T-helper 17 cell (primary cell): Measurements from ENCODE around the gene BCAR3. TPM values are rescaled to one million over a fixed set of nuclear protein-coding genes. Genes with fewer than 3 reads are reported as not detected.
"Not testable (repeated sequence)": the region's sequence is repeated elsewhere in the genome, so short reads cannot be mapped to it uniquely, and the experiment has no call there.

Source experiments
- ATAC-seq: fragments of 150-1000 bp; cut with Tn5 transposase; 2 replicates; pipeline ENCODE4 v1.10.0; 2021; ENCODE audit warnings: mild to moderate bottlenecking, moderate library complexity
- DNase-seq, 3 donors: peaks; one replicate each; pipeline versions ENCODE4 v3.0.0 to v3.0.0-alpha.2; 2020 to 2021
- H3K9me3 ChIP-seq: one replicate; pipeline ENCODE4 v1.7.0; 2013; ENCODE audit warnings: low read length, mild to moderate bottlenecking; ENCODE audit not compliant: control insufficient read depth, poor library complexity, severe bottlenecking
- H3K27ac Mint-ChIP-seq: one replicate; pipeline ENCODE4 v1.8.0; 2022; ENCODE audit warnings: mild to moderate bottlenecking, moderate library complexity, mixed read lengths
- H3K27me3 Mint-ChIP-seq: one replicate; pipeline ENCODE4 v1.8.0; 2022; ENCODE audit warnings: mixed read lengths
- H3K36me3 Mint-ChIP-seq: one replicate; pipeline ENCODE4 v1.8.0; 2022; ENCODE audit warnings: low read depth, mixed read lengths
- H3K4me1 Mint-ChIP-seq: one replicate; pipeline ENCODE4 v1.8.0; 2022; ENCODE audit warnings: mild to moderate bottlenecking, mixed read lengths
- H3K4me3 Mint-ChIP-seq: one replicate; pipeline ENCODE4 v1.8.0; 2022; ENCODE audit warnings: mild to moderate bottlenecking, moderate library complexity, mixed read lengths
- total RNA-seq, 4 donors: library from RNA in 2 of 4; stranded (reverse) in 2 of 4; gene quantifications; one replicate each; pipeline ENCODE4 v1.2.3 and lab custom pipeline; 2022 to 2026

The BCAR3 gene
- total RNA-seq, 2 donors from 2014 or later: 0.87 to 1.0 TPM

- H3K27ac Mint-ChIP-seq: no peak overlapping the region
- H3K4me1 Mint-ChIP-seq: no peaks in the 10 kb centered on the region
- ATAC-seq: no peak
- no peaks in the 10 kb centered on the region for H3K9me3 ChIP-seq
- DNase-seq: no peak
- H3K27me3 Mint-ChIP-seq: peaks cover 4% of the 10 kb centered on the region
- peaks cover 5% of the 10 kb centered on the region for H3K36me3 Mint-ChIP-seq
- no peak overlapping the region for H3K4me3 Mint-ChIP-seq
Measured at GRCh38 chr1:93651695-93652094, 29.9 kb downstream of the BCAR3 start.

DNA sequence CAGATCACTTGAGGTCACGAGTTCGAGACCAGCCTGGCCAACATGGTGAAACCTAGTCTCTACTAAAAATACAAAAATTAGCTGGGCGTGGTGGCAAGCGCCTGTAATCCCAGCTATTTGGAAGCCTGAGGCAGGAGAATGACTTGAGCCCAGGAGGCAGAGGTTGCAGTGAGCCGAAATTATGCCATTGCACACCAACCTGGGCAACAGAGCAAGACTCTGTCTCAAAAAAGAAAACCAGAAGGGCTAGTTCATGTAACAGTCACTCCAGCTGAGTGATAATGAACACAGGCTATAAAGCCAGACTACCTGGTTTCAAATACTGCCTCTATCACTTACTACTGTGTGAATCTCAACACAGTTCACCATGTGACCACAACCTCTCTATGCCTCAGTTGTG lies 31.5 kb downstream of the BCAR3 start:
- DNase-seq, ATAC-seq, H3K4me1 Mint-ChIP-seq, H3K36me3 Mint-ChIP-seq, H3K9me3 ChIP-seq, H3K4me3 Mint-ChIP-seq, H3K27ac Mint-ChIP-seq, H3K27me3 Mint-ChIP-seq: not testable (repeated sequence)

DNA sequence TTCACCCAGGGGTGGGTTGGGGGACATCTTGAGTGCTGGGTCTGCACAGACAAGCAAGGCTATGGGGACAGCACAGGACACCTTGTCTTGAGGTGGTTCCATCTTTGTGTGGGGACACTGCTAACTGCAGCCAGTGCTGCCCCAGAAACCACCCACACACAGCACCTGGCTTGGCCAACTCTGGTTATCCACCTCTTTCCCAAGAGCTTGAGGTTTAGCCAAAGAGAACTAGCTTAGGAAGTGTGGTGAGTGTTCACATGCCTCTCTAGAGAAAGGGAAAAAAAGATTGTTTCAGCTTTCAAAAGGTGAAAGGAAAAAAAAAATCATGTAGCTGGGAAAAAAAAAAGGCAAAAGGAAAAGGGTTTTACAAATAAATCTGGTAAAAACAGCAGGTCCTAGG lies 32.4 kb downstream of the BCAR3 start:
- Mint-ChIP-seq H3K4me3 (no peak overlapping the region), H3K4me1 (peaks cover under 1% of the 10 kb centered on the region), H3K36me3 (peaks cover 2% of the 10 kb centered on the region), H3K27me3 (peaks cover 4% of the 10 kb centered on the region), H3K27ac (no peak overlapping the region)
- no peaks in the 10 kb centered on the region for H3K9me3 ChIP-seq
- DNase-seq (no peak), ATAC-seq (no peak)

DNA sequence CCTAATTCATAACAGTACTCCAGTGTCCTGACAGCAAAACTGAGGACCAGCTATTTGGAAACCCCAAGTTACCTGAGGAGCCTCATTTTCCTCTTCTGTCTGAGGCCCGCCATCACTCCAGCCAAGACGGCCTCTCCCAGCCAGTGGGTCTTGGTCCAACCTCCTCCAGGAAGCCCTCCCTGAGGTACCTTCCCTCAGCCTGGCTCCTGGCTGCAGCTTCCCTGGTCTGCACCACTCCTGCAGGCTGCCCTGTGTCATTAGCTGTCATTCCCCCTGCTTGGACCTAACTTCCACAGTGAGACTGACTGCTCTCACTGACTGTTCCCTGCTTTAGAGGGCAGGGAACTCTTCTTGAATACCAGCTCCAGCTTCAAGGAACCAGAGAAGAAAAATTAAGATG lies 33.0 kb downstream of the BCAR3 start:
- H3K4me3 Mint-ChIP-seq: no peak overlapping the region
- H3K9me3 ChIP-seq: no peaks in the 10 kb centered on the region
- DNase-seq: no peak
- H3K4me1 Mint-ChIP-seq: peaks cover 4% of the 10 kb centered on the region
- H3K27me3 Mint-ChIP-seq: peaks cover 4% of the 10 kb centered on the region
- no peak for ATAC-seq
- no peak overlapping the region for H3K27ac Mint-ChIP-seq
- no peaks in the 10 kb centered on the region for H3K36me3 Mint-ChIP-seq

DNA sequence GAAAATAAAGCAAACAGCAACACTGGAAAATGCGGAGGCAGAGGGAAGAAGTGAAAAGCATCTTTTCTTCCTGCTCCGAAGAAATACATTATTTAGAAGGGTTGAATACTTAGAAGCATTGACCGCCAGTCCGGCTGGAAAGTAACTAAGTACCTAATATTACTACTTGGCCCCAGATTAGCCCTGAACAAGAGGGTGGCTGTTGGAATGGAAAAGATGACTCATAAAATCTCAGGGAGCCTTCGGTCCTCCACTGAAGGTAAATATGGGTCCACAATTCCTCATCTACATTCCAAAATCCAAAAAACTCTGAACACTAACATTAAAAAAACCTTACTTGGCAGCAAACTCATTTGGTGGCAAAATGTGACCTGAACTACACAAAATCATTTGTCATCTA lies 40.1 kb downstream of the BCAR3 start:
- no peak for DNase-seq
- Mint-ChIP-seq H3K36me3 (no peaks in the 10 kb centered on the region), H3K4me1 (peaks cover 7% of the 10 kb centered on the region), H3K4me3 (no peak overlapping the region), H3K27ac (no peak overlapping the region), H3K27me3 (no peaks in the 10 kb centered on the region)
- no peak for ATAC-seq
- no peaks in the 10 kb centered on the region for H3K9me3 ChIP-seq

DNA sequence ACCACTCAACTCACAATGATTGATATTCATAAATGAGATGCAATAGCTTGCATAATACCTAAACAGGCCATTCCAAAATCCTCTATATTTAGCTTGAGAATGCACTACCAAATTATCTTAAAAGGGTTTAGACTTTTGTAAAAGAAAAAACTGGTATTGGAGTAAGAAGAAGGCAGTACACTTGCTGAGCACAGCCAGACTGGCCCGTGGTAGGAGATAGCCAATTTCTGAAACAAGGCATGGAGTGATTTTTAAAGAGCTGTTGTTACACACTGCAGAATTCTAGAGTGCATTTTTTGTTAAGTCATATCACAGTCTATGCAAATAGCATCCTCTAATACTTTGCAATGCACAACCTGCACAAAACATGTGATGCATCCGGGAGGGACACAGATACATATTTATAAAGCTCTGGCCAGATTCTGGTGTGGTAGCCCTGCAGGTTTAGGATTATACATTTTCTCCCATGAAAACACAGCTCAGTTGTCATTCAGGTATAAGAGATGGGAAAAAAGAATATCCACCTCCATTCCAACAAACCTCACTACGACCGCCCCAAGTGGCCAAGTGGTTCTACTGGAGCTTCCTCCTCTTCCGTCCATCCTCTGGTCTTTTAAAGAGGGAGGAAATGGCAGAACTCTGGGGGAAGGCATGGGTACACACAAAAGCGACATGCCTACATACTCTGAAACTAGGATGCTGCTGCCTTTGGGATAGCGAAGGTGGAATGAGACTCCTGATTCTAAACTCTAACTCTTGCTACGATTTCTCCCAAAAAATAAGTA lies 40.8 kb downstream of the BCAR3 start:
- DNase-seq: no peak
- no peaks in the 10 kb centered on the region for H3K9me3 ChIP-seq

GRCh38 chr1:93638981-93639380 lies 42.7 kb downstream of the BCAR3 start:
- Mint-ChIP-seq H3K27me3 (no peaks in the 10 kb centered on the region), H3K4me3 (no peak overlapping the region), H3K27ac (no peak overlapping the region), H3K4me1 (peaks cover 4% of the 10 kb centered on the region), H3K36me3 (no peaks in the 10 kb centered on the region)
- ATAC-seq (no peak), DNase-seq (no peak)
- H3K9me3 ChIP-seq: no peaks in the 10 kb centered on the region

More for the DNA sequence above, 40.8 kb downstream of the BCAR3 start:
- Mint-ChIP-seq H3K4me3 (no peak overlapping the region), H3K27ac (no peak overlapping the region), H3K36me3 (no peaks in the 10 kb centered on the region), H3K27me3 (no peaks in the 10 kb centered on the region), H3K4me1 (peaks cover 7% of the 10 kb centered on the region)
- no peak for ATAC-seq

GRCh38 chr1:93638307-93638847 lies 43.3 kb downstream of the BCAR3 start:
- no peaks in the 10 kb centered on the region for H3K9me3 ChIP-seq
- ATAC-seq (no peak), DNase-seq (no peak)
- no peak overlapping the region for H3K27ac Mint-ChIP-seq
- H3K27me3 Mint-ChIP-seq: no peaks in the 10 kb centered on the region
- H3K36me3 Mint-ChIP-seq: no peaks in the 10 kb centered on the region
- no peak overlapping the region for H3K4me3 Mint-ChIP-seq
- peaks cover under 1% of the 10 kb centered on the region for H3K4me1 Mint-ChIP-seq

- no peaks in the 10 kb centered on the region for H3K4me1 Mint-ChIP-seq
- H3K27ac Mint-ChIP-seq: no peak overlapping the region
- H3K27me3 Mint-ChIP-seq: no peaks in the 10 kb centered on the region
- no peak for ATAC-seq
- DNase-seq: no peak
- no peaks in the 10 kb centered on the region for H3K9me3 ChIP-seq
- H3K4me3 Mint-ChIP-seq: no peak overlapping the region
- no peaks in the 10 kb centered on the region for H3K36me3 Mint-ChIP-seq
Measured at GRCh38 chr1:93636712-93637111, 44.9 kb downstream of the BCAR3 start.

DNA sequence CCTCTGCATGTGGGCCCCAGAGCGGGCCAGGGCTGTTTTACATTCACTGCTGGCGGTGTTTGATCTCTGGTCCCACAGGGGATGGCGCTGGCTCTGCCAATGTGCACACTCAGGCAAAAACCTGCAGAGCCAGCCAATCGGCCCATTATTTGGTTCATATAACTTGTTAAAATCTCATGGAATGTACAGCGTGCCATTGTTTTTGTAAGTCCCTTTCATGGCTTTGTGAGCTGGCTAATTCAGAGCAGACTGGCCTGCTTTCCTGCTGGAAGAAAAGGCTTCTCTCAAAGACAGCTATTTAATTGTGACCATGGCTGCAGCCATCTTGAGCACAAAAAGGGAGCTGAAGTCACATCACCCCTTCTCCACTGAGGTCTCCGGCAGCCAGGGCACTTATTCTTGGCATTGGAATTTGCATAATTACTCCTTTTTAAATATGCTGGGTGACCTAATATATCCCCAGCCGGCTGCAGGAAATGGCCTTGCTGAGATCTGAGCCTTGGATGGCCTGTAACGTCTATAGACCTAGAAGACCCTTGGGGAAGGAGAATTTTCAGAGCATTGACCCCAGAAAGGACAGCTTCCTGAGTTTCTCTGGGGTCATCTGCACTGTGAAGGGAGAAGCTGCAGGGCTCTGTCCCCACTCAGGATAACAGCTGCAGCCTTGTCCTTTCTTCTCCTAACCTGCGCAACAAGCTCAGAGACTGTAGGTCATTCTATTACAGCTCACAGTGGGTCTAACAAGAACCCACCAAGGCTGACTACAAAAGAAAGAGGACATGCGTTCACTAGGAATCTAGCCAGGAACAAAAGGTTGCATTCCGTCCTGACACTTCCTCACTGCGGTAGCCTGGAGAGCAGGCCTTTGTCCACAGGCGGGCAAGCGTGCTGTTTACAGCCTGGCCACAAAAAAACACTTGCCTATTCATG lies 45.8 kb downstream of the BCAR3 start:
- no peaks in the 10 kb centered on the region for H3K4me1 Mint-ChIP-seq
- DNase-seq: no peak
- no peak overlapping the region for H3K27ac Mint-ChIP-seq
- no peaks in the 10 kb centered on the region for H3K27me3 Mint-ChIP-seq
- no peaks in the 10 kb centered on the region for H3K36me3 Mint-ChIP-seq
- no peak for ATAC-seq
- no peaks in the 10 kb centered on the region for H3K9me3 ChIP-seq
- no peak overlapping the region for H3K4me3 Mint-ChIP-seq

DNA sequence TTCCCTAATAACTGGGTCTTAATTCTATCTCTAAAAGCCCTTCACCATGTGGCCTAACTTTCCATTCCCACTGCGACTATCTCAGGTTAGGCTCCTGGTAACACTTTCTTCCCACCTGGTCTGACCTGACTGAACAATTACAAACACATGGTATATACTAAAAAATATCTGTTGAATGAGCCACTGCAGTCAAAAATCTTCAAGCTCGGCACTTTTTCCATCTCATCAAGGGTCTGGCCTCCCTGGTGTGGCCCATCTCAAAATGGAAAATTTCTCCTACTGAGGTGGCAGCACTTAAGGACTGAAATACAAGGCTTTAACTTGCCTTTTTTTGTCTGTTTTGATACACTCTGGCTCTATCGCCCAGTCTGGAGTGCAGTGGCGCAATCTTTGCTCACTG lies 48.3 kb downstream of the BCAR3 start:
- no peak for DNase-seq
- Mint-ChIP-seq H3K27ac (no peak overlapping the region), H3K36me3 (no peaks in the 10 kb centered on the region), H3K27me3 (no peaks in the 10 kb centered on the region), H3K4me1 (no peaks in the 10 kb centered on the region), H3K4me3 (no peak overlapping the region)
- H3K9me3 ChIP-seq: no peaks in the 10 kb centered on the region
- ATAC-seq: no peak

DNA sequence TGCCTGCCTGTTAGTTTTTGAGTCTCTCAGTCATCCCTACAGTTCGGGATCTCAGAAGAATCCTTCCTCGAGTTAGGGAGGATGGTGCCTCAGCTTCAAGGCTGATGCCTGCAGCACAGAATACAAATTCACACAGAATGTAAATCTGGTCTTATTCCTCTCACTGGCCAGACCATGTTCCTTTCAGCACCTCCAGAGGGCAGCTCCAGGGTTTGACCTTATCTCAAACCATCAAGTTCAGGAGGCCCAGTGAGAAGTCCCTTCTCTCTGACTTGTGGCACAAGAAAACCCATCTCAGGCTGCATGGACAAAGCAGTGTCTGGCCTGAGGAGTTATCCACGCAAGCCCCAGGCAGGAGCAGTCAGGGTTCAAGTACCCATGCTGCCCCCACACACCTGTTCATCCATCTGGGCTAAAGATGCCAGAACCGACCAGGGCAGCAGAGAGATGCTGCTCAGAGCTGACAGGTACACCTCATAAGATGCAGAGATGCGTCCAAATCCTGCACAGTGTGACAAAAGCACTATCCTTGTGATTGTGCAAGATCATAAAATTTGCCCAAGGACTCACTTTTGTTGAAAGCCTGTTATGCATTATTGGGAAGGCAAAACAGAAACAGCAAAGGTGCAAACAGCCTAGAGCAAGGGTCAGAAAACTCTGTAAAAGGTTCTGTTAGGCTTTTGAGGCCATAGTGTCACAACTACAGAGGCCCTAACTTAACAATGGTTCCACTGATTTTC lies 49.8 kb downstream of the BCAR3 start:
- Mint-ChIP-seq H3K27ac (no peak overlapping the region), H3K4me1 (no peaks in the 10 kb centered on the region), H3K36me3 (no peaks in the 10 kb centered on the region), H3K27me3 (no peaks in the 10 kb centered on the region), H3K4me3 (no peak overlapping the region)
- ATAC-seq: no peak
- no peaks in the 10 kb centered on the region for H3K9me3 ChIP-seq
- DNase-seq: no peak

- DNase-seq (no peak), ATAC-seq (no peak)
- no peaks in the 10 kb centered on the region for H3K27me3 Mint-ChIP-seq
- H3K4me3 Mint-ChIP-seq: no peak overlapping the region
- no peaks in the 10 kb centered on the region for H3K4me1 Mint-ChIP-seq
- no peaks in the 10 kb centered on the region for H3K36me3 Mint-ChIP-seq
- no peaks in the 10 kb centered on the region for H3K9me3 ChIP-seq
- no peak overlapping the region for H3K27ac Mint-ChIP-seq
Measured at GRCh38 chr1:93630168-93630567, 51.5 kb downstream of the BCAR3 start.
